Endometrium (tissue), 2 donors: ENCODE measurements around the gene CEBPG.

Experiments
- FAIRE-seq: peaks from 2 replicates; lab custom pipeline; 2012; peaks lifted over from hg19 to GRCh38; lab: Jason Lieb, UNC
- donor health status: control.
- donor health status: control.

Gene CEBPG

DNA sequence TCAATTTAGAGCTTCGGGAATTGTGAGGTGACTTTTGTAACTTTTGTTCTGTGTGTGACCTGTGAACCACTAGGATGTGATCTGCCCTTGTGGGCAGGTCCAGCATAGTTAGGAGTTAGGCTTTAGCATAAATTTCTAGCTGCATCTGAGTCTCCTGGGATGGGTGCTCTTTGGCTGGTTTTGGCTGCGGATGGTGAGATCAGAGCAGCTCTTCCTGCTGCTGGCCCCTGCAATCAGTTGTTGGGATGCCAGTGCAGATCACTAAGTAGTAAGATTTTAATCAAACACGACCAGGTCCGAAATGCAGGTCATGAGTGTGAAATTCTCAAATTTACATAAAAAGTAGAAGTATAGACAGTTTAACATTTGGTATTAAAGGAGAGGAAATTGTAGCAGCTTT is 8.5 kb downstream of the CEBPG start:
- no peak for FAIRE-seq

DNA sequence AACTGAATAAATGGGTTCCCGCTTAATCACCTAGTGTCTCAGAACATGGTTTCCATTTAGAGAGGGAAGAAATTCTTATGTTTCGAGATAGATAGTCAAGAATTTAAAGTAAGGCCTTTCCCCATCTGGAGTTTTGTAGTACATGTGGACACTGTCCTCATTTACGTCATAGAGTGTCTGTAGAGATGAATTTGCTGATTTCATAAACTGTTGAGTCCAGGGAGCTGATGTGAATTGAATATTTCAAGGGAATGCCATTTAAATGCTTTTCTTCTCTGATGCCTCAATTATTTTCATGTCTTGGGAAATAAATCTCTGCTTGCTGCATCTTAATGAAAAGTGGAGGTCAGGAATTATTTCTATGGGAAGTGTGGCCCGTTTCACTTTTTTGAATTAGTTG is 9.5 kb downstream of the CEBPG start:
- no peak for FAIRE-seq

DNA sequence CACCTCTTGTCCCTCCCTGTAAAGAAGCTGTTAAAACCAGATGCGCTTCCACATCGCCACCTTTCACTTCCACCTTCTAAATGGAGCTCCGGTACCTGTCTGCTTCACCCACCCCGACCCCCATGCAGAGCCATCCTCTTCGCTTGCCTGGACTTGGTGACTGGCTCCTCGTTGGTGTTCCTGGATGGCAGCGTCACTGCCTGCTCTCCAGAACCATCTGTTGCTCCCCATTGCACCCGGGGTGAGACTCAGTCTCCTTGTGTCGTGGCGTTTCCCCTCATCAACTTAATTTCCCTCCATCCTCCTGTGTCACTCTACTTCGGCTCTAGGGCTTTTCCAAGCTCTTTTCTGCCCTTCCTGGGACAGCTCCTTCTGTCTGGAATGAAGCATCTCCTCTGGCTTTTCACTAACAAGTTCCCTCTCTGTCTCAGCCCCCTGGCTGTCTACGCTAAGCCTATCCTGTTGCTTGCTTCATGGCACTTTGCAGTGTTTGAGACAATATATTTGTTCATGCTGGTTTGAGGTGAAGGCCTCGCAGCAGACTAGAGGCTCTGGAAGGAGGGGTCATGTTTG is 10.3 kb downstream of the CEBPG start:
- no peak for FAIRE-seq

DNA sequence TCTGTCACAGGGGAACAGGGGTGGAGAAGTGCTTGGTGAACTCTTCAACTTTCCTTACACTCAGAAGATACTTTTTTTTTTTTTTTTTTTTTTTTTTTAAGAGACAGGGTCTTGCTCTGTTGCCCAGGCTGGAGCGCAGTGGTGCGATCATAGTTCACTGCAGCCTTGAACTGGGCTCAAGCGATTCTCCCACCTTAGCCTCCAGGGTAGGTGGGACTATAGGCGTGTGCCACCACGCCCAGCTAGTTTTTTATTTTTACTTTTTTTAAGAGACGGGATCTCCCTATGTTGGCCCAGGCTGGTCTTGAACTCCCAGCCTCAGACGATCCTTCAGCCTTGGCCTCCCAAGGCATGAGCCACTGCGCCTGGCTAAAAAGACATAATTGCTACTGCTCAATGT is 11.5 kb downstream of the CEBPG start:
- FAIRE-seq: no peak

DNA sequence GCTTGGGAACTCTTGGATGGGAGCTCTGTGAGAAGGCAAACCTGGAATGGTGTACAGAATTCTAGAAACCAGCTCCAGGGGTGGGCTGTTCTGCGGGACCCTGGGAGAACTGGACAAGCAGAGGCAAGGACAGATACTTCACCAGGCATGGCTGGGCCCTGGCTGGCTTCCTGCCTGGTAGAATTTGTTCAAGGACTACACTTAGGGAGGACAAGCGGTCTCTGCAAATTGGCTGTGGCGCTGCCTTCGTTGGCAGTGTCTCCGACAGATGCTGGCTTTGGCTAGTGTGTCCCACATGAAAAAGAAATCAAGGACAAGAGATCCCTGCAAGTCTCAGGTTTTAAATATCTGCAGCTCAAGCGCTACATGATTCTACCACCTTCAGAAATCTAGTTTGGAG is 12.4 kb downstream of the CEBPG start:
- no peak for FAIRE-seq

DNA sequence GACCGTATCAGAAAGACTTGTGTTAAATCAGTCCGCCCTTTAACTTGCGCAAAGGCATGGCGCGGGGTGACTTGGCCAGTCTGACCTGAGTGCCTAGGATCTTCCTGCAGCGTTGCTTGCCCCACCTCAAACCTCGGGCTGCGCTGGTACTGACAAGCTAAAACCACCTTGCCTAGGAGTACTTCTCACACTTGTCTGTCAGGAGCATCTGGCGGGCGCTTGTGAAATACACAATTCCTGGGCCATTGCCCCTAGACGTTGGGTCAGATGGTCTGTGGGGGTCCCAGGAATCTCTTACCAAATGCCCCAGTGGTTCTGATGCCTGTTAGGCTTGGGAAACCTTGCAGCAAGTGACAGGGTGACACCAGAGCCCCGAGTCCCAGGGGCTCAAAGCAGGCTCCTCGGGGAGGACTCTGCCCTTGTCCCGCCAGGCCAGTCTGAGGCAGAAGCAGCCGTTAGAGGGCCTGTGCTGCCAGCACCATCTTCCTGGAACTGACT is 12.9 kb downstream of the CEBPG start:
- no peak for FAIRE-seq

DNA sequence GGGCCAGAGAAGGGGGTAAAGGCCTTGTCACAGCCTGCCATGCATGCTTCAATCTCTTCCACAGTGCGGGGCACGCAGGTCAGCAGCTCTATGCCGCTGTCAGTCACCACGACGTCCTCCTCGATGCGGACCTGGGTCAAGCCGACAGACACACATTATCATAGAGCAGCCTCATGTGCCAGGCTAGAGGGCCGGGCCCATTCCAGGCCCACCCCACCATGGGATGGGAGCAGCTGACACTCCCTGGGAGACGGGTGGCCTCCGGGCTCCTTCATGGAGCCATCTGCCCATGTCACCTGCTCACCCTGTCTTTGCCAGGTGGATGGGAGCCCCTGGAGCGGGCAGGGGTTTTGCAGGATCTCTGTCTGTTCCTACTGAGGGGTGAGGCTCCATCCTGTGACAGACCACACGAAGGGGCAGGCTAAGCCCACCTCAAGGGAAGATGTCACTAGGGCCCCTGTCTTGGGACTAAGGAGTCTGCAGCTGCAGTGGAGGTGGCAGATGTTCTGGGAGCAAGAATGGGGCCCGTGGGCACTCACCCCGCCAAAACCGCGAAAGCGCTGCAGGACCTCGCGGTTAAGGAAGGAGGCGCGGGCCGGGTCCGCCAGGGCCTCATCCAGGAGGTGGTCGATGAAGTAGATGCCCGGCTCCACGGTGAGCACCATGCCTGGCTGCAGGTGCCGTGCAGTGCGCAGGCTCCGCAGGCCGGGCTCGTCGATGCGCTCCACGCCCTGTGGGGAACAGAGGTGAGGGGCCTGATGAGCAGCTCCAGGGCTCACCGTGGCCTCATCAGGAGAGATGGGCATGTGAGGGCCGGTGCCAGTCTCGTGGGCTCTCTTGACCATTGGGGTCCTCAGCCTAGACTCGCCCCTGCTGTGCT is 14.1 kb downstream of the CEBPG start:
- no peak for FAIRE-seq

DNA sequence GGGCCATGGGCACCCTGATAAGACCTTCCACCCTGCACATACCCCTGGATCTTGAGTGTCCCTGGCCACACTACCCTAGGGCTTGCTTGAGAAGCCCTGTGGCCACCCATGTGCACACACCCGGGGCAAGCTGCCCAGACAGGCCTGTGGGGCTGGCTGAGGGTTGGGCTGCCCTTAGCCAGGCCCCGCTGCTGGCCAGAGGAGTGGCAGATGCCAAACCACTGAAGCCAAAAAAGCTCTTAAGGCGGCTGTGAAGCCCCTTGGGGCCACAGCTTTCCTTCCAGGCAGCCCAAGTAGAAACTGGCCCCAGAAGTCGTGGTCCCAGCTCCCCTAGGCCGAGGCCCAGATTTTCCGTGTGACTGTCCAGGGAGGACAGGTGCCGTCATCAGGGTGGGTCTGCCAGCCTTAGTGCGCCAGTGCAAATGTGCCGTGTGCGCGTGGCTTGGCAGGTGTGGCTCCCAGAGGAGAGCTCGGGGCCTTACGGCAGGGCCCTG is 14.8 kb downstream of the CEBPG start:
- FAIRE-seq: no peak

DNA sequence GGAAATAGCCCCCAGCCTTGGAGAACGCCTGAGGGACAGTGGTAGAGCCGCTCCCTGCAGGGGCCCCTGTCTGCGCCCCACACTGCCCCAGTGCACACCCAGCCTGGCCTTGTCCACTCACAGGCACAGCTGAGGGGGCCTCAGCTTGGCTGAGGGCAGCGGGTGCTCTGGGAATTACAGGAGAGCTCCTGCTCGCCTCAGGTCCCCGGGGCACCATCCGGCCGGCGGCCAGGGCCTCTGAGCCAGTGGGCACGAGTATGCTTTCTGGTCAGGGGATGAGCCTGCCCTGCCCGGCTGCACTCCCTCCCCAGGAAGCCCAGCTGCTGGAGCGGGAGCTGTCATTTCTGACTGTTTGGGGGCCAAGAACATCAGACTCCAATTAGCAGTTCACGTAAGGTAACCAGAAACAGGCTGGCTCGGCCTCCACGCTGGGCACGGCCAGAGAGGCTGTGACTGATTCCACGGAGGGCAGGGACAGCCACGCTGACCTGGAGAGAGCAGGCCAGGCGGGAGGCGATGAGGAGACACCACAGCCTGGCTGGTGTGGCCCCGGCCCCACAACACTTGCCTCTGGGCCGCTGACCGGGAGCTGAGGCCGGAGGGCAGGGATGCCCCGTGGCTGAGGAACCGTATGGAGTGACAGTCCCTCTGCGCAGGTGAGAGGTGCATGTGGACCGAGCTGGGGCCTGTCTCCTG is 15.4 kb downstream of the CEBPG start:
- FAIRE-seq: no peak

DNA sequence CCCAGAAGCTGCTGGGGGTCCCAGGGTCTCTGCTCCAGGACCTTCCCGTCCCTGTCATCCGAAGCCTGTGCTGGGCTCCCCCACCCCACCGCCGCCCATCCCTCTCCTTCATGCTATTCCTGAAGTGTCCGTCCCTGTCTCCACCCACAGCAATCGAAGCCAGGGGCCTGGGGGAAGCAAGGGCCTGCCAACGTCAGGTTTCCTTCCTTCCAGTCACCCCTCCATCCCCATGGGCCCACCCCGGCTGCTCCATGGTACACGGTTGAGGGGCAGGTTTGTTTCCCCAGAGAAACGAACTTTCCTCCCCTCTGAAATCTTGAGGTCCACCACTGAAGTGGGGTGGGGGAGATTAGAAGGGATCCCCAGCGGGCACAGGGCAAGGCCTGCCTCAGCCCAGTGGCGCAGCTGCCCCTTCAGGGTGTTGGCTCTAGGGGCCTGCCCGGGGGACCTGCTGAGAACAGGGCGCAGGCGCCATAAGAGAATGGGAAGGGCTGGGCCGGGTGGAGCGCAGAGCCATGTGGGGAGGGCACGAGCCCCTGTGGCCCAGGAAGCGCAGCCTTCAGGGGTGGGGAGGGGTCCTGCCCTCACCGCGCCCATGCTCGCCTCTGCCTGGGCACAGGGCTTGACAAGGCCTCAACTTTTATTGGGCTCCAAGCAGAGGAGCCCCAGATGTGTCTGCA is 16.1 kb downstream of the CEBPG start:
- FAIRE-seq: no peak

DNA sequence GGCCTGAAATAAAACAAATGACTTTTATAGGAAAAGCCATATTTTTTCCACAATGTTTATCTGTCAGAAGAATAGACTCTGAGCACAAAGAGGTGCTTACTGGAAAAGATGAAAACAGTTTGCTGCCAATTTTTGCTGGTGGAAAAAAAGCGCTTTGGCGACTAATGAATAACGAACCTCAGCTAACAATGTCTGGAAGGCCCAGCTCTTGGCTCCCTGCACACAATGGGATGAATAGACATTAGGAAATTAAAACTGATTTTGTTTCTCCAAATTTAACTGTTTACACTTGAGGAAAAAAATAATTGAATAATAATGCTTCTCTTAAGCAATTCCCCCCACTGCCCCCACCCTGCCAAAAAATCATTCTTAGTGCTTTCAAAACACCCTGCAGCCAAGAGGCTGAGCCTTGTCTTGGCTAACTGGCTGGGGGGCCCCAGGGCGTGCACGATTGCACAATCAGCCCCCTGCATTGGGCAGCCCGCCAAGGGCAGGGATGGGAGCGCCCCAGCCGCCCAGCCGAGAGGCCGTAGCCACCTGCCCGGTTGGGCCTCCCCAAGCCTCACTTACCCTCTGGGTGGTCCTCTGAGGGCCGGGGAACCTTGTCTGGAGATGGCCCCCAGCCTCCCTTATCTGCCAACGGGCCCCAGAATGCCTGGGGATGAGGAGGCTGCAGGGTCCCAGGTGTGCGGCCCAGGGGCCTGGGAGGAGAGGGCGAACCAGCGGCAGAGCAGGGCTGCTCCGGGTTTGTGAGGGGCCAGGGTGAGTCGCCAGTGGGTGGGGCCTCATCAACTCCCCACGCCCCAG is 16.8 kb downstream of the CEBPG start:
- FAIRE-seq: peak; percentile 80

DNA sequence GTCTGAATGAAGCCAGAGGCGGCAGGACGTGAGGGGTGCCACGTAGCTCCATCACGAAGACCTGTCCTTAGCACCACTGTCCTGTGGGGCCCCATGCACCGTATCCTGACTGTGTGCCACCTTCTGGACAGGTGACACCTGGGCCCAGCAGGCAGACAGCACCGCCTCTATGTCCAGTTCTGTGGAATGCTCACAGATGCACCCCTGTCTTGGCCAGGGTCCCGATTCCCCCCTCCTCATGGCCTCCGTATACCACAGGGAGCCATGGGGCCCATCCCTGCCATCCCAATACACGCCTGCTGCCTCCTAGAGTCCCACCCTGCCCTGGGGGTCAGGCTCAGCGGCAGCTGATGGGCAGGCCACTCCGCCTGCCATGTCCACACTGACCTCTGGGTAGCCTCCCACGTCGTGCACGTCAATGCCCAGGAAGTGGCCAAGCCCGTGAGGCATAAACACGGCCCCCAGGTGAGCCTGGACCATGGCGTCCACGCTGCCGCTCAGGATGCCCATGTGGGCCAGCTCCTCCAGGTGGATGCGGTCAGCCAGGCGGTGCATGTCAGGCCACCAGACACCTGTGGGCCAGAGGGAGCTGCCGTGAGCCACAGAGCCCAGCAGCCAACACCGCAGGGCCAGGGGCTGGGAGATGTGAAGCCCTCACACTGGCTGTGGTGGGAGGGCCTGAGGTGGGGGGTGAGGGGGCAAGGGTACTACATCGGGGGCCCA is 17.6 kb downstream of the CEBPG start:
- FAIRE-seq: no peak

DNA sequence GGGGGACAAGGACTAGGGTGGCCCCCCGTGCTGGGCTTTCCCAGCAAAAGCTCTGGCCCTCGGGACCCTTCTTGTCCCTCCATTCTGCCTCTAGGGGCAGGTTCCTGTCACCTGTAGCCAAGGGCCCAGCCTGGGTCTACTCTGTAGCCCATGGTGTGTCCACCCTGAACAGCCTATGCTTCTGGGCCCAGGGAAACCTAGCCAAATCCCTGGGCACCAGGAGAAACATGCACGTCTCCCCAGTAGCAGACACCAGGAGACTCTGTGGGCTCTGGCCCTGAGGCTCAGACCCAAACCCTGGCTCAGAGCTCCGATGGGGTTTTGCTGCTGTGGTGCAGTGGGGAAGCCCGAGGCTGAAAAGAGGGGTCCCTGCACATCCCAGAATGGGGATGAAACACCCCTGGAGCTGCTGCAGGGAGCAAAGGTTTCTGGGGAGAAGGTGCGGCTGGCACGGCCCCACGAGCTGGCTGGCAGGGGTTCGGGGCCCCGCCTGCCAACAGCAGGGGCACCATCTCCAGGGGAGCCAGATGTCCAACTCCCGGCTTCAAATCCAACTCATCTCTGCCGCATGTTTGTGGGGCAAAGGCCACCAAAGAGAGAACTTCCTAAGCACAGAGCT is 18.2 kb downstream of the CEBPG start:
- no peak for FAIRE-seq

DNA sequence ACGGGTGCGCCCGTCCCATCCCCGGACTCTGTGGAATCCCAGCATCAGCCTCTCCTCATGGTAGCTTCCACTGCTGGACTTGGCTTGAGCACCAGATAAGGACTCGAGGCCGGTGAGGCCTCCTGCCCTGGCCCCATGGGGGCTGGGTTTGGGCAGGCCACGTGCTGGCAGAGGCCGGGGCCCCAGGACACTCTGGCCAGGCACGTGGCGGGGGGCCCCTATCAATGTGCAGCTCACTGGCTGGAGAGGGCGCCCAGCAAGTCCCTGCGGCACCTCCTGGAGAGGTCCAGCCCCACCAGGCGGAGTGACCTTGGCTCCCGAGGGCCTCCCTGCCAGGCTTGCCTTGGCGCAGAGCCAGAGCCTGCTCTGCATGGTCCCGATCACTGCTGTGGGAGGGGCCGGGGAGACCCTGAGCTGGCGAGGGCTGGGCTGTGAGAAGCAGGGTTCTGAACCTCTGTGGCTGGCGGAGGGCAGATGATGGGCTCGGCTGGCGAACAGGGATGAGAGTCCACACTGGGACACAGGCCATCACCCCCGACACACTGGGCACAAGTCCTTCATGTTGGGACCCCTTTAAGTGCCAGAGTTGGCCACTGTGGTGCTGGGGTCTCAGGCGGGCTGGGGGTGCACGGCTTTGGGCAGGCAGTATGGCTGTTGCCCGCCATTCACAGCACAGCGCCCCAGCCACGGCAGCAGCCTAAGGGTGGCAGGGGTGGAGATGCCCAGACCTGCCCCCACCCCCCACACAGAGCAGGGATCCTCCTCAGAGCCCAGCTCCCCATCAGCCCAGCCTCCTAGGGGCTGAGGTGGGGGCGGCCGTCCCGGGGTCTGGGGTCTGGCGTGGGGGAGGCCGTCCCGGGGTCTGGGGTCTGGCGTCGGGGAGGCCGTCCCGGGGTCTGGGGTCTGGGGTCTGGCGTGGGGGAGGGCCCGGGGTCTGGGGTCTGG is 19.1 kb downstream of the CEBPG start:
- FAIRE-seq: no peak

DNA sequence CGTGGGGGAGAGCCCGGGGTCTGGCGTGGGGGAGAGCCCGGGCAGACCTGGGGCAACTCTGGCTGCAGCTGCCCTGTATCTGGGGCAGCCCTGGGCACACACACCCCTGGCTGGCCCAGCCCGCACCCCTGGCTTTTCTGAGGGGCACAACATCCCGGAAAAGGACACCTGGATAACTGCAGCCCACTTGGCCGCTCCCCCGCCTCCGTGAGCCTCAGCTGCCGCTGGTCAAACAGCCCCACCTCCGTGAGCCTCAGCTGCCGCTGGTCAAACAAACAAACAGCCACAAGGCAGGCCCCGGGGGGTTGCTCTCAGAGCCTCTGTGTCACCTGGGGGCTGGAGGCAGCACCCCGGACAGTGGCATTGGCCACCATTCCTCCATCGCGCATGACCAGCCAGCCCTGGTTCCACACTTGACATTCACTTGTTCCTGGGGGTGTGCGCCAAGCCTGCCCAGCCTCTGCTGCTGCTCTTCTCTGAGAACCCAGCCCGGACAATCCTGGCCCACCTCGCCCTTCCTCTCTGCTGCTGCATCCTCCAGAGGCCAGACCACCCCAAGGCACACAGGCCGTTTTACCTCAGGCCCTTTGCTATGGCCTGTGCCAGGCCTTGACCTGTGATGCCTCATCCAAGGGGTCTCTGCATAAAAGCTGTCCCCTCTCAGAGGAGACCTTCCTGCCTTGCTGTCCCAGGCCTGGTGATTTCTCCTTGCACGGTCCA is 19.9 kb downstream of the CEBPG start:
- no peak for FAIRE-seq

DNA sequence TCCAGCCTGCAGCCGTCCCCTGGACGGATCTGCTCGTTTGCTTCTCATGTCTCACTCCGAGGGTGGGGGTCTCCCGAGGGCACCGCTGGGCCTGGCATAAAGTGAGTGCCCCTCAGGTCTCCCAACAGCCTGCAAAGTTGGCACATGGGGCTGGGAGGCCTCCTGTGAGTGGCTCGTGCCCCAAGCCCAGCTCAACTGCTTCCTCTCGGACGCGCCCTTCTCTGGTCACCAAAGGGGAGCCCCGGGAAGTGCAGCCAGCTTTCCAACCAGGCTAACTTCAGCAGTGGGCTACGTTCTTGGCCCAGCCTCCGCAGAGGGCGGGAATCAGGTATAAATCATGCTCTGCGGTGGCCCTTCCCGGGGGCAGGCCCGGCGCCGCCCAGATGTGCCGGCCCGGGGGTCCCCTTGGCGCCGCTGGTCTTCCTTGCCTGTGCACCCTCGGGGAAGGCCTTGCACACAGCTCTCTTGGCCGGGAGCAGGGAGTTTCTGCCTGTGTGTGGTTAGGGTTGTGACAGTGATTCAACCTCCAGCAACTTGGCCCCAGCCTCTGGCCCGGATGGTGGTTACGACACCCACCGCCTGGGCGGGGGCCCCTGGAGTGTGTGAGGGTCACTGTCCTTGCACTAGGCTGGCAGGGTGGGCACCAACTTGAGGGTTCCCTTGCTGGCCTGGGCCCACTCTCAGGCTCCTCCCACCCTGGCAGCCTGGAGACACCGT is 20.7 kb downstream of the CEBPG start:
- no peak for FAIRE-seq

DNA sequence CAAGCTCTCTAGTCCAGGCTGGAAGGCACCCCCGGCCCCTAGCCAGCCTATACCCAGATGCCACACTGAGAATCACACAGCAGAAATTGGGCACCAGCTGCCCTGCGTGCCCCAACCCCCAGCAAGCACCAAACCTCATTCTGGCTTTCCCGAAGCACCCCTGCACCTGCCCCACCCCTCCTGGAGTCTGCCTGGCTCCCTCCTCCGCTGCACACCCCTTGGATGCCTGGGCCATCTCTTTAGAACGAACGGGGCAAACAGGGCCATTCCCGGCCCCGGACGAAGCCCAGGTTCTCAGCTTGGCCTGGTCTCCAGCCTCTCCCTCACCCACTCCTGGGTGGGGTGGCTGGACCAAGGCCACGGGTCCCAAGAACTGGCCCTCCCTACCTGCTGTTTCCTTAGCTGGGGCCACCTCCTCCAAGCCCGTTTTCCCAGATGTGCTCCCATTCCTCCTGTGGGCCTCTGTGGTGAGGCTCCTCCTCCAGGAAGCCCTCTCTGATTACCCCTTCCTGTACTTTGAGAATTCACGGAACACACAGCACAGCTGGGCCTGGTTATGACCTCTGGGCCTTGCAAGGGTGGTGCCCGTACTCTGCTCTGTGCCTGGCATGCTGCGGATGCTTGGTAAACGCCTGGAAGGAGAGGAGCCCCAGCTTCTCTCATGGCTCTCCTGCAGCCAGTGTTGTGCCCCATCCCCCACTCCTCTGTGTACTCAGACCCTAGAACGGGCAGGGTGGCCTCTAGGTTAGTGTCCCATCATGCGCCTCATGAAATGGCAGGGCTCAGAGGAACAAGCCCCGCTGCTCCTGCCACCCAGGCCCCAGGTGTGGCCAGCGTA is 21.4 kb downstream of the CEBPG start:
- no peak for FAIRE-seq
